DOHH2 (cell line): ENCODE results near the gene COL5A2.

ENCODE experiments used
- CTCF ChIP-seq: fragments of 200-600 bp; sonication (generic); IDR thresholded peaks from one replicate; pipeline ENCODE4 v1.5.1; 2014; ENCODE audit warnings: antibody characterized with exemption, mild to moderate bottlenecking, low read depth, low read length; ENCODE audit not compliant: poor library complexity, severe bottlenecking
- EZH2phosphoT487 ChIP-seq: fragments of 200-600 bp; sonication (generic); IDR thresholded peaks from 2 replicates; pipeline ENCODE4 v1.6.1; 2017; ENCODE audit warnings: borderline replicate concordance, mild to moderate bottlenecking, antibody characterized with exemption, low read length, moderate library complexity, mixed read lengths

- TF ChIP-seq CTCF (no peak), EZH2phosphoT487 (no peak)
Measured at GRCh38 chr2:189050165-189050712, 129.3 kb downstream of the COL5A2 start.
